COLO829 (cell line): Measurements from ENCODE around the gene QRSL1.
A peak's percentile ranks its signal among the peaks of the same experiment; 100 is the strongest.
"Not testable (repeated sequence)": the region's sequence is repeated elsewhere in the genome, so short reads cannot be mapped to it uniquely, and the experiment has no call there.

Experiments used
- DNase-seq: peaks from one replicate; pipeline ENCODE4 v3.0.0; 2012; ENCODE audit warnings: low spot score

The QRSL1 gene

GRCh38 chr6:106629103-106629858 is at the start of gene QRSL1, which contains the start of gene RTN4IP1:
QRSL1 (plus strand) TSS chr6:106629578; CDS start chr6:106629682, 104 bp downstream.
RTN4IP1 (minus strand) TSS chr6:106629498; CDS start chr6:106629021, 477 bp downstream.
- peak; percentile 92 for DNase-seq

GRCh38 chr6:106581468-106581867 is 47.9 kb upstream of the QRSL1 start:
- DNase-seq, result no peak

- no peak for DNase-seq
Observed at GRCh38 chr6:106586815-106587415, 42.5 kb upstream of the QRSL1 start.

GRCh38 chr6:106588937-106589336 is 40.4 kb upstream of the QRSL1 start:
- not testable (repeated sequence) for DNase-seq

- peak; percentile 75 for DNase-seq
Observed at GRCh38 chr6:106591111-106591825, 38.1 kb upstream of the QRSL1 start.

GRCh38 chr6:106599440-106599839 is 29.9 kb upstream of the QRSL1 start:
- DNase-seq, result no peak

GRCh38 chr6:106600329-106600728 is 29.0 kb upstream of the QRSL1 start:
- no peak for DNase-seq

GRCh38 chr6:106608080-106608668 is 21.2 kb upstream of the QRSL1 start:
- peak; percentile 41 for DNase-seq

- no peak for DNase-seq
Observed at GRCh38 chr6:106609699-106610098, 19.7 kb upstream of the QRSL1 start.

GRCh38 chr6:106611030-106611429 is 18.3 kb upstream of the QRSL1 start:
- no peak for DNase-seq

- DNase-seq, result no peak
Observed at GRCh38 chr6:106612671-106613416, 16.5 kb upstream of the QRSL1 start.

GRCh38 chr6:106613590-106613989 is 15.8 kb upstream of the QRSL1 start:
- no peak for DNase-seq

- DNase-seq, result no peak
Observed at GRCh38 chr6:106614166-106614565, 15.2 kb upstream of the QRSL1 start.

- DNase-seq, result no peak
Observed at GRCh38 chr6:106614592-106615257, 14.7 kb upstream of the QRSL1 start.

GRCh38 chr6:106617302-106617701 is 12.1 kb upstream of the QRSL1 start:
- DNase-seq, result no peak

- DNase-seq, result no peak
Observed at GRCh38 chr6:106617857-106618256, 11.5 kb upstream of the QRSL1 start.

- DNase-seq, result no peak
Observed at GRCh38 chr6:106618324-106618723, 11.1 kb upstream of the QRSL1 start.

GRCh38 chr6:106619223-106619622 is 10.2 kb upstream of the QRSL1 start:
- no peak for DNase-seq

GRCh38 chr6:106620931-106621672 is 8.3 kb upstream of the QRSL1 start:
- peak; percentile 23 for DNase-seq

- DNase-seq, result no peak
Observed at GRCh38 chr6:106622412-106622811, 7.0 kb upstream of the QRSL1 start.

- DNase-seq, result no peak
Observed at GRCh38 chr6:106623039-106623438, 6.3 kb upstream of the QRSL1 start.
